Upper lobe of right lung (tissue), 1 donor: ENCODE measurements around the gene CNTN2. TPM values are rescaled to one million over a fixed set of nuclear protein-coding genes. Genes with fewer than 3 reads are reported as not detected.

ENCODE experiments used
- ATAC-seq: fragments of 200-7000 bp; cut with Tn5 transposase; one replicate; pipeline ENCODE4 v1.9.1; 2020; ENCODE audit warnings: mild to moderate bottlenecking, moderate library complexity
- DNase-seq: peaks from one replicate; pipeline ENCODE4 v3.0.0-alpha.2; 2020
- H3K27ac ChIP-seq: fragments of 200-600 bp; one replicate; pipeline ENCODE4 v1.8.0; 2022
- H3K27me3 ChIP-seq: fragments of 200-600 bp; one replicate; pipeline ENCODE4 v1.8.0; 2022; ENCODE audit warnings: mild to moderate bottlenecking
- H3K36me3 ChIP-seq: fragments of 200-600 bp; one replicate; pipeline ENCODE4 v1.8.0; 2022
- H3K4me1 ChIP-seq: fragments of 200-600 bp; one replicate; pipeline ENCODE4 v1.8.0; 2022
- H3K4me3 ChIP-seq: fragments of 200-600 bp; one replicate; pipeline ENCODE4 v1.8.0; 2022; ENCODE audit warnings: mild to moderate bottlenecking
- H3K9me3 ChIP-seq: fragments of 200-600 bp; one replicate; pipeline ENCODE4 v1.8.0; 2022
- CTCF ChIP-seq: fragments of 200-600 bp; IDR thresholded peaks from one replicate; pipeline ENCODE4 v1.8.0; 2022; ENCODE audit warnings: antibody characterized with exemption
- intact Hi-C: fragments of 100-400 bp; cut with DNase I; formaldehyde crosslinking; loops from one replicate; pipeline ENCODE4 v1.11.0; 2022
- total RNA-seq: library from RNA; stranded (reverse); fragmentation: NEBNext Ultra II Directional; extraction: Animal tissue kit (Norgen Biotek cat#: 25700); gene quantifications from one replicate; pipeline ENCODE4 v1.2.1, GENCODE V29; 2021
- donor health status: DM: no; HTN: yes; CAD: no; lungs with severe emphysema.

The CNTN2 gene
- total RNA-seq, 1 donor from 2014 or later = not detected

GRCh38 chr1:205061665-205062069, 18.7 kb downstream of the CNTN2 start:
- H3K4me1 ChIP-seq = no peaks in the 10 kb centered on the region
- TF ChIP-seq CTCF = peak; percentile 78
- DNase-seq = peak; percentile 79
- intact Hi-C loops = loop anchor here (10.0 kb wide), 1 partner anchor 87 kb away; no protein-coding TSS in a partner anchor
- ATAC-seq = peak; percentile 76
- no peaks in the 10 kb centered on the region for H3K27me3 ChIP-seq
- H3K9me3 ChIP-seq = no peaks in the 10 kb centered on the region
- H3K27ac ChIP-seq = no peak overlapping the region
- H3K4me3 ChIP-seq = no peak overlapping the region
- no peaks in the 10 kb centered on the region for H3K36me3 ChIP-seq

DNA sequence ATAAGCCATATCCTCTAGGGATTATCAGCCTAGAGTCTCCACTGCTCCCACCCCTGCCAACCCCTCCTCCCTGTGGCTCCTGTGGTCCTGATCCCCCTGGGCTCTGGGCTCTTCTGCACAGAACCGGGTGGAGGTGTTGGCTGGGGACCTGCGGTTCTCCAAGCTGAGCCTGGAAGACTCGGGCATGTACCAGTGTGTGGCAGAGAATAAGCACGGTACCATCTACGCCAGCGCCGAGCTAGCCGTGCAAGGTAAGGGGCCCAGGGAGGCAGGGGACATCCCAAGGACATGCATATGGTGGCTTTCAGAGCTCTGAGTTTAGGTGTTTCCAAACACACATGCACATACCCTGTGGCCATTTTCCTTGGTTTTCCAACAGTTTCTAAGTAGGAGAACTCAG, 19.3 kb downstream of the CNTN2 start:
- no peaks in the 10 kb centered on the region for H3K27me3 ChIP-seq
- TF ChIP-seq CTCF = no peak
- intact Hi-C loops = loop anchor here (10.0 kb wide), 1 partner anchor 88 kb away; no protein-coding TSS in a partner anchor
- peak; percentile 51 for DNase-seq
- no peak overlapping the region for H3K4me3 ChIP-seq
- ATAC-seq = no peak
- no peak overlapping the region for H3K27ac ChIP-seq
- no peaks in the 10 kb centered on the region for H3K36me3 ChIP-seq
- H3K4me1 ChIP-seq = no peaks in the 10 kb centered on the region
- H3K9me3 ChIP-seq = no peaks in the 10 kb centered on the region

GRCh38 chr1:205062895-205063294, 19.9 kb downstream of the CNTN2 start:
- Histone ChIP-seq H3K9me3 (no peaks in the 10 kb centered on the region), H3K27ac (no peak overlapping the region), H3K27me3 (no peaks in the 10 kb centered on the region), H3K4me3 (no peak overlapping the region), H3K36me3 (no peaks in the 10 kb centered on the region), H3K4me1 (no peaks in the 10 kb centered on the region)
- no peak for TF ChIP-seq CTCF
- DNase-seq (no peak), ATAC-seq (no peak)
- intact Hi-C loops = loop anchor here (10.0 kb wide), 1 partner anchor 88 kb away; no protein-coding TSS in a partner anchor

DNA sequence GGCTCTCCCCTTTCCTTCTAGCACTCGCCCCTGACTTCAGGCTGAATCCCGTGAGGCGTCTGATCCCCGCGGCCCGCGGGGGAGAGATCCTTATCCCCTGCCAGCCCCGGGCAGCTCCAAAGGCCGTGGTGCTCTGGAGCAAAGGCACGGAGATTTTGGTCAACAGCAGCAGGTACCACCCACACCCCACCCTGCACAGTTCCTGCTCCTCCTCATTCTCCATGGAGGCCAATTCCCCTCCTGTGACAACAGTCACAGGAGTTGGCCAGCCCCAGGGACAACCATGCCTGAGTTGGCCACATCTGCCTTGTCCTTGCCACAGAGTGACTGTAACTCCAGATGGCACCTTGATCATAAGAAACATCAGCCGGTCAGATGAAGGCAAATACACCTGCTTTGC, 21.3 kb downstream of the CNTN2 start:
- H3K36me3 ChIP-seq = no peaks in the 10 kb centered on the region
- DNase-seq (peak; percentile 37), ATAC-seq (no peak)
- H3K27me3 ChIP-seq = no peaks in the 10 kb centered on the region
- no peak for TF ChIP-seq CTCF
- intact Hi-C loops = loop anchor here (10.0 kb wide), 1 partner anchor 90 kb away; no protein-coding TSS in a partner anchor
- no peaks in the 10 kb centered on the region for H3K9me3 ChIP-seq
- H3K4me3 ChIP-seq = no peak overlapping the region
- H3K27ac ChIP-seq = no peak overlapping the region
- H3K4me1 ChIP-seq = no peaks in the 10 kb centered on the region

DNA sequence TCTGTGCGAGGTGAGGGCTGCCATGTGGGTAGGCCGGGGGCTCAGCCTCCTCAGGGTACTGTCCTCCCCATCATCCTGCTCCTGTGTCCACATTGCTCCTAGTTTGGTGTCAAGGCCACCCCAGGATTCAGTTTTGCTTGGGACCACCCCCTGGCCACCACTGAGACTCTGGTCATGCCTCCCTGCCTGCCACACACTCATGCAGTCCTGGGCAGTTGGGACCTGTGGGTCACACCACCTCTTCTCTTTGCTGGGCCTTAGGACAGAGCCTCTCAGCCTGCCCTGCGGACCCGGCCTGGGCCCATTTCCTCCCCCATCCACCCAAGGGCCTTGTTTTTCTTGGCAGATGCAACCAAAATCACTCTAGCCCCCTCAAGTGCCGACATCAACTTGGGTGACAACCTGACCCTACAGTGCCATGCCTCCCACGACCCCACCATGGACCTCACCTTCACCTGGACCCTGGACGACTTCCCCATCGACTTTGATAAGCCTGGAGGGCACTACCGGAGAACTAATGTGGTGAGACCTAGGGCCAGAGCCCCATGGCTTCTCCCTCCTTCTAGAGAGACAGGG, 21.8 kb downstream of the CNTN2 start:
- H3K36me3 ChIP-seq = no peaks in the 10 kb centered on the region
- no peak overlapping the region for H3K27ac ChIP-seq
- no peaks in the 10 kb centered on the region for H3K9me3 ChIP-seq
- intact Hi-C loops = loop anchor here (10.0 kb wide), 1 partner anchor 90 kb away; no protein-coding TSS in a partner anchor
- no peak overlapping the region for H3K4me3 ChIP-seq
- no peaks in the 10 kb centered on the region for H3K4me1 ChIP-seq
- TF ChIP-seq CTCF = no peak
- no peak for ATAC-seq
- H3K27me3 ChIP-seq = no peaks in the 10 kb centered on the region
- DNase-seq = peak; percentile 42
